ENCODE data around the gene DECR2. TPM values are rescaled to one million over a fixed set of nuclear protein-coding genes. Genes with fewer than 3 reads are reported as not detected.
A peak's percentile ranks its signal among the peaks of the same experiment; 100 is the strongest.

The DECR2 gene
- total and polyA plus RNA-seq, 9 of the 15 experiments (the other 6 are each of a cell fraction or from before 2014, with no cell fraction given), result 1.0 to 31.9 (median 10.3) TPM

DNA sequence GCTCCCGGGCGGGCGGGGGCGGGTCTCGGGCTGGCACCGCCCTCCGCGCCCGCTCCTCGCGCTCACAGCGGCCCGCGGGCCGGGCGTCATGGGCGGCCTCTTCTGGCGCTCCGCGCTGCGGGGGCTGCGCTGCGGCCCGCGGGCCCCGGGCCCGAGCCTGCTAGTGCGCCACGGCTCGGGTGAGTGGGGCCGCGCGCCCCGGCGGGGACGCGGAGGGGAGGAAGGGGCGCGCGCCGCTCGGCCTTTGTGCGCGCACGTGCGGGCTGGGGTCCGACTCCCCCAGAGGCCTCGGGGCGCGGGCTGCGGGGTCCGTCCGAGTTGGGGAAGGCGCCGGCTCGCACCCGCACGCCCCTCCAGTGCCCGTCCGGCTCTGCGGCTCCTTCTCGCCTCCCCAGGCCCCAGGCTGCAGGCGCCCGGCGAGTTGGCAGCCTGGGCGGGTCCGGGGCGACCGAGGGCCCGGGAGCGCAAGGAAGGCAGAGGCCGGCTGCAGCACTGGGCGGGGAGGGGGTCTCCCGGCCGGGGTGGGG lies 4.5 kb upstream of the DECR2 start, which contains the start of gene NME4 (continued):
- TF ChIP-seq, protein P1, sequence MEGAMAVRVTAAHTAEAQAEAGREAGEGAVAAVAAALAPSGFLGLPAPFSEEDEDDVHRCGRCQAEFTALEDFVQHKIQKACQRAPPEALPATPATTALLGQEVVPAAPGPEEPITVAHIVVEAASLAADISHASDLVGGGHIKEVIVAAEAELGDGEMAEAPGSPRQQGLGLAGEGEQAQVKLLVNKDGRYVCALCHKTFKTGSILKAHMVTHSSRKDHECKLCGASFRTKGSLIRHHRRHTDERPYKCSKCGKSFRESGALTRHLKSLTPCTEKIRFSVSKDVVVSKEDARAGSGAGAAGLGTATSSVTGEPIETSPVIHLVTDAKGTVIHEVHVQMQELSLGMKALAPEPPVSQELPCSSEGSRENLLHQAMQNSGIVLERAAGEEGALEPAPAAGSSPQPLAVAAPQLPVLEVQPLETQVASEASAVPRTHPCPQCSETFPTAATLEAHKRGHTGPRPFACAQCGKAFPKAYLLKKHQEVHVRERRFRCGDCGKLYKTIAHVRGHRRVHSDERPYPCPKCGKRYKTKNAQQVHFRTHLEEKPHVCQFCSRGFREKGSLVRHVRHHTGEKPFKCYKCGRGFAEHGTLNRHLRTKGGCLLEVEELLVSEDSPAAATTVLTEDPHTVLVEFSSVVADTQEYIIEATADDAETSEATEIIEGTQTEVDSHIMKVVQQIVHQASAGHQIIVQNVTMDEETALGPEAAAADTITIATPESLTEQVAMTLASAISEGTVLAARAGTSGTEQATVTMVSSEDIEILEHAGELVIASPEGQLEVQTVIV (CRISPR knock-in tag; IDR thresholded peaks at IDR 0.05; ENCODE audit: borderline replicate concordance), result no peak
- TF ChIP-seq ARID1B (IDR thresholded peaks at IDR 0.05), result no peak
- TF ChIP-seq ZNF699 (CRISPR knock-in tag; IDR thresholded peaks at IDR 0.05; ENCODE audit: insufficient replicate concordance), result no peak
- TF ChIP-seq, protein P2, sequence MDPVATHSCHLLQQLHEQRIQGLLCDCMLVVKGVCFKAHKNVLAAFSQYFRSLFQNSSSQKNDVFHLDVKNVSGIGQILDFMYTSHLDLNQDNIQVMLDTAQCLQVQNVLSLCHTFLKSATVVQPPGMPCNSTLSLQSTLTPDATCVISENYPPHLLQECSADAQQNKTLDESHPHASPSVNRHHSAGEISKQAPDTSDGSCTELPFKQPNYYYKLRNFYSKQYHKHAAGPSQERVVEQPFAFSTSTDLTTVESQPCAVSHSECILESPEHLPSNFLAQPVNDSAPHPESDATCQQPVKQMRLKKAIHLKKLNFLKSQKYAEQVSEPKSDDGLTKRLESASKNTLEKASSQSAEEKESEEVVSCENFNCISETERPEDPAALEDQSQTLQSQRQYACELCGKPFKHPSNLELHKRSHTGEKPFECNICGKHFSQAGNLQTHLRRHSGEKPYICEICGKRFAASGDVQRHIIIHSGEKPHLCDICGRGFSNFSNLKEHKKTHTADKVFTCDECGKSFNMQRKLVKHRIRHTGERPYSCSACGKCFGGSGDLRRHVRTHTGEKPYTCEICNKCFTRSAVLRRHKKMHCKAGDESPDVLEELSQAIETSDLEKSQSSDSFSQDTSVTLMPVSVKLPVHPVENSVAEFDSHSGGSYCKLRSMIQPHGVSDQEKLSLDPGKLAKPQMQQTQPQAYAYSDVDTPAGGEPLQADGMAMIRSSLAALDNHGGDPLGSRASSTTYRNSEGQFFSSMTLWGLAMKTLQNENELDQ (CRISPR knock-in tag; IDR thresholded peaks at IDR 0.05; ENCODE audit: borderline replicate concordance), result no peak
- TF ChIP-seq, protein P3, sequence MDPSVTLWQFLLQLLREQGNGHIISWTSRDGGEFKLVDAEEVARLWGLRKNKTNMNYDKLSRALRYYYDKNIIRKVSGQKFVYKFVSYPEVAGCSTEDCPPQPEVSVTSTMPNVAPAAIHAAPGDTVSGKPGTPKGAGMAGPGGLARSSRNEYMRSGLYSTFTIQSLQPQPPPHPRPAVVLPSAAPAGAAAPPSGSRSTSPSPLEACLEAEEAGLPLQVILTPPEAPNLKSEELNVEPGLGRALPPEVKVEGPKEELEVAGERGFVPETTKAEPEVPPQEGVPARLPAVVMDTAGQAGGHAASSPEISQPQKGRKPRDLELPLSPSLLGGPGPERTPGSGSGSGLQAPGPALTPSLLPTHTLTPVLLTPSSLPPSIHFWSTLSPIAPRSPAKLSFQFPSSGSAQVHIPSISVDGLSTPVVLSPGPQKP (CRISPR knock-in tag; IDR thresholded peaks at IDR 0.05), result no peak
- peak; percentile 44; the same call in 1 of the 2 replicates for TF ChIP-seq POLR2AphosphoS5 (IDR thresholded peaks at IDR 0.05; ENCODE audit: control insufficient read depth, insufficient read depth, low read depth, low read length)
- TF ChIP-seq ZNF24 (IDR thresholded peaks at IDR 0.05), result no peak
- TF ChIP-seq, protein P4, sequence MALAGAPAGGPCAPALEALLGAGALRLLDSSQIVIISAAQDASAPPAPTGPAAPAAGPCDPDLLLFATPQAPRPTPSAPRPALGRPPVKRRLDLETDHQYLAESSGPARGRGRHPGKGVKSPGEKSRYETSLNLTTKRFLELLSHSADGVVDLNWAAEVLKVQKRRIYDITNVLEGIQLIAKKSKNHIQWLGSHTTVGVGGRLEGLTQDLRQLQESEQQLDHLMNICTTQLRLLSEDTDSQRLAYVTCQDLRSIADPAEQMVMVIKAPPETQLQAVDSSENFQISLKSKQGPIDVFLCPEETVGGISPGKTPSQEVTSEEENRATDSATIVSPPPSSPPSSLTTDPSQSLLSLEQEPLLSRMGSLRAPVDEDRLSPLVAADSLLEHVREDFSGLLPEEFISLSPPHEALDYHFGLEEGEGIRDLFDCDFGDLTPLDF (CRISPR knock-in tag; IDR thresholded peaks at IDR 0.05), result no peak
- peak; percentile 60; the same call in 1 of the 2 replicates for TF ChIP-seq CTBP1 (IDR thresholded peaks at IDR 0.05; ENCODE audit: borderline replicate concordance)
- TF ChIP-seq, protein P5, sequence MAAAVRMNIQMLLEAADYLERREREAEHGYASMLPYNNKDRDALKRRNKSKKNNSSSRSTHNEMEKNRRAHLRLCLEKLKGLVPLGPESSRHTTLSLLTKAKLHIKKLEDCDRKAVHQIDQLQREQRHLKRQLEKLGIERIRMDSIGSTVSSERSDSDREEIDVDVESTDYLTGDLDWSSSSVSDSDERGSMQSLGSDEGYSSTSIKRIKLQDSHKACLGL (CRISPR knock-in tag; IDR thresholded peaks at IDR 0.05; ENCODE audit: borderline replicate concordance, poor library complexity, severe bottlenecking), result peak; percentile 62
- TF ChIP-seq SIN3B (IDR thresholded peaks at IDR 0.05; ENCODE audit: low read depth), result peak; percentile 66
- TF ChIP-seq TEAD2 (tag; IDR thresholded peaks at IDR 0.05), result no peak
- peak; percentile 75 for TF ChIP-seq CXXC5 (CRISPR knock-in tag; IDR thresholded peaks at IDR 0.05)
- peak in 1 of 2 experiments; percentile 66; a peak in 1 of 4 replicates for TF ChIP-seq MAZ (CRISPR knock-in tag; conservative IDR thresholded peaks at IDR 0.05 in 1 of 2, IDR thresholded peaks at IDR 0.05 in 1 of 2)
- TF ChIP-seq ZNF766 (CRISPR knock-in tag; conservative IDR thresholded peaks at IDR 0.05), result 0 out of 2 replicates have a peak, but pooled peaks have one; percentile 11
- peak; percentile 56 for TF ChIP-seq HMGN3 (IDR thresholded peaks at IDR 0.05; ENCODE audit: borderline replicate concordance, extremely low read depth, insufficient read length, low read depth, low read length)
- TF ChIP-seq, protein P6, sequence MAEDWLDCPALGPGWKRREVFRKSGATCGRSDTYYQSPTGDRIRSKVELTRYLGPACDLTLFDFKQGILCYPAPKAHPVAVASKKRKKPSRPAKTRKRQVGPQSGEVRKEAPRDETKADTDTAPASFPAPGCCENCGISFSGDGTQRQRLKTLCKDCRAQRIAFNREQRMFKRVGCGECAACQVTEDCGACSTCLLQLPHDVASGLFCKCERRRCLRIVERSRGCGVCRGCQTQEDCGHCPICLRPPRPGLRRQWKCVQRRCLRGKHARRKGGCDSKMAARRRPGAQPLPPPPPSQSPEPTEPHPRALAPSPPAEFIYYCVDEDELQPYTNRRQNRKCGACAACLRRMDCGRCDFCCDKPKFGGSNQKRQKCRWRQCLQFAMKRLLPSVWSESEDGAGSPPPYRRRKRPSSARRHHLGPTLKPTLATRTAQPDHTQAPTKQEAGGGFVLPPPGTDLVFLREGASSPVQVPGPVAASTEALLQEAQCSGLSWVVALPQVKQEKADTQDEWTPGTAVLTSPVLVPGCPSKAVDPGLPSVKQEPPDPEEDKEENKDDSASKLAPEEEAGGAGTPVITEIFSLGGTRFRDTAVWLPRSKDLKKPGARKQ (CRISPR knock-in tag; IDR thresholded peaks at IDR 0.05), result no peak

All from K562 (cell line).